Measurements from ENCODE around the gene NEB.

DNA sequence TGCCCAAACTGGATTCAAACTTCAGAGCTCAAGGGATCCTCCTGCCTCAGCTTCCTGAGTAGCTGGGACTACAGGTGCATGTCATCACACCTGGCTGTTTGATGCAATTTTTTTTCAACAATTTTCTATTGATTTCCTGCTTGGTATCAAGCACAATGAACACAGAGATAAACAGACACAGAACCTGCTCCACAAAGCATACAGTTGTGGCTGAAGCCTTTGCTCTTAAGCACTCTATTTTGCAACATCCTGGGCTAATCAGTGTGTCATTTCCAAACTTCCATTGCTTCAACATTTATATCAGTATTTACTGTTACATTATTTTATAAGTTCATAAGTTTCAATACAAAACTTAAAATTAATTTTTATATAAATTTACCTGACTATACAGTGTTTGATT is 79.4 kb downstream of the NEB start:
- TF ChIP-seq MYNN (CRISPR knock-in tag; IDR thresholded peaks at IDR 0.05; ENCODE audit: low read depth) (no peak), SP1 (IDR thresholded peaks at IDR 0.05) (no peak), SP1 (CRISPR knock-in tag; IDR thresholded peaks at IDR 0.05) (no peak), ZNF558 (CRISPR knock-in tag; IDR thresholded peaks at IDR 0.05; ENCODE audit: borderline replicate concordance) (no peak), POLR2A (IDR thresholded peaks at IDR 0.05; ENCODE audit: insufficient read depth in 1 of 2, low read depth in 2 of 2, low read length in 2 of 2) (no peak)
- TF ChIP-seq, protein P1, sequence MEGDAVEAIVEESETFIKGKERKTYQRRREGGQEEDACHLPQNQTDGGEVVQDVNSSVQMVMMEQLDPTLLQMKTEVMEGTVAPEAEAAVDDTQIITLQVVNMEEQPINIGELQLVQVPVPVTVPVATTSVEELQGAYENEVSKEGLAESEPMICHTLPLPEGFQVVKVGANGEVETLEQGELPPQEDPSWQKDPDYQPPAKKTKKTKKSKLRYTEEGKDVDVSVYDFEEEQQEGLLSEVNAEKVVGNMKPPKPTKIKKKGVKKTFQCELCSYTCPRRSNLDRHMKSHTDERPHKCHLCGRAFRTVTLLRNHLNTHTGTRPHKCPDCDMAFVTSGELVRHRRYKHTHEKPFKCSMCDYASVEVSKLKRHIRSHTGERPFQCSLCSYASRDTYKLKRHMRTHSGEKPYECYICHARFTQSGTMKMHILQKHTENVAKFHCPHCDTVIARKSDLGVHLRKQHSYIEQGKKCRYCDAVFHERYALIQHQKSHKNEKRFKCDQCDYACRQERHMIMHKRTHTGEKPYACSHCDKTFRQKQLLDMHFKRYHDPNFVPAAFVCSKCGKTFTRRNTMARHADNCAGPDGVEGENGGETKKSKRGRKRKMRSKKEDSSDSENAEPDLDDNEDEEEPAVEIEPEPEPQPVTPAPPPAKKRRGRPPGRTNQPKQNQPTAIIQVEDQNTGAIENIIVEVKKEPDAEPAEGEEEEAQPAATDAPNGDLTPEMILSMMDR (CRISPR knock-in tag; IDR thresholded peaks at IDR 0.05), result no peak
